ENCODE measurements around the gene METTL23.
"Not testable (repeated sequence)": the region's sequence is repeated elsewhere in the genome, so short reads cannot be mapped to it uniquely, and the experiment has no call there.

METTL23 gene

GRCh38 chr17:76714822-76715495 lies 11.7 kb upstream of the METTL23 start:
- peak; percentile 44 for DNase-seq

DNA sequence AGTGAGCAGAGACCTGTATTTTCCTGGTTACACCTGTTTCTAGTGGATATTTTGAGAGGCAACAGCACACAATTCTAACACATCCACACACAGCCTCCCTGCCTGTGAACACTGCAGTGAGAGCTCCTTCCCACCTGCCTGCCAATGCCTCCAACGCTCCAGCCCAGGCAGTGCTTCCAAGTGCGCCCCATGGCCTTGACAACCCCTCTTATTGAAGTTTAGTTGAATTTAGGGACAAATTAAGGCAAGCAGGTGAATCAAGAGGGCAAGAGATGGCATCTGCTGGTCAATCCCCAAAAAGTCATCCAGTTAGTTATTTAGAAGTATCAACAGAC lies 11.2 kb upstream of the METTL23 start:
- no peak for DNase-seq

DNA sequence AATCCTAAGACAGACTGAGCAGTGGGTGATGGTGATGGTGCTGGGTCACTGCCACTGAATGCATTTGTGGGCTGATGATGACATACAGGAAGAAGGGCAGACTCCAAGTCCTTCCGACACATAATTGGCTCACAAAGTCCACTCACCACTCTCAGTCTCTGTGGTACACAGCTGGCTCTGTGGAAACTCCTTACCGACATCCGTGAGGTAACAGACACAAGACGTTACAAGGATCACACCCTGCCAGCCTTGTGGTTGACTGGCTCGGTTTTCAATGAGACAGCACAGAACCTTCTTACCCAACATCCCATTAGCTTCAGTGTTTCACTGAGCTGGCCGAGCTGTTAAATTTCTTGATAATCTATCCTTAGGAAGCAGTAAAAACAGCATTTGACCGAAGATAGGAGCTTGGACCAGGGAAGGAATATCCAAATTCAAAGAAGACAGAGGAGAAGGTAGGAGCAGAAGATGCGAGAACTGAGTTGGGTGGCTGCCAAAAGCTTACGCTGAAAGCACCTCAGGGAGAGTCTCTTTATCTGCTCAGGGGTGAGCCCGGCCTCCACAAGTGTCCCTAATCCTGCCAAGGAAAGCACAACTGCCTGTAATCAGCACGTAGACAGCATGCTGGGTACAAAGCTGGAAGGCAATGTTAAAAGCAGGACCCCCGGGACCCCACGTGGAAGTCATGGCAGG lies 10.3 kb upstream of the METTL23 start:
- peak; percentile 99 for DNase-seq

DNA sequence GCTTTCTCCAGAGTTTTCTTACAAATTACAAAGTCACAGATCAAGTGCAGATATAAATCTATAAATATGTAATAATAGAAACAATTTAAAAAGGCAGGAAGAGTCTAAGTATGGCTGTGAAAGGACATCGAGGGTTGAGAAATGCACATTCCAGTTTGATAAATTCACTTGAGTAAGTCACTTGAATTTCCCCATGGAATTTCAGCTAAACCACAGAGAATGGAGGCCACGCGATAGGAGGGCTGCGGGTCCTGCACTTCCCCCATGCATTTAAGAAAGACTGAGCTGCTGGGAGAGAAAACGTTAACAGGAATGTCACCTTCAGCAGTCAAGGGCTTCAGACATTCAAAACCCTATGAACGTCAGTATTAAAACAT lies 9.8 kb upstream of the METTL23 start:
- peak; percentile 10 for DNase-seq

DNA sequence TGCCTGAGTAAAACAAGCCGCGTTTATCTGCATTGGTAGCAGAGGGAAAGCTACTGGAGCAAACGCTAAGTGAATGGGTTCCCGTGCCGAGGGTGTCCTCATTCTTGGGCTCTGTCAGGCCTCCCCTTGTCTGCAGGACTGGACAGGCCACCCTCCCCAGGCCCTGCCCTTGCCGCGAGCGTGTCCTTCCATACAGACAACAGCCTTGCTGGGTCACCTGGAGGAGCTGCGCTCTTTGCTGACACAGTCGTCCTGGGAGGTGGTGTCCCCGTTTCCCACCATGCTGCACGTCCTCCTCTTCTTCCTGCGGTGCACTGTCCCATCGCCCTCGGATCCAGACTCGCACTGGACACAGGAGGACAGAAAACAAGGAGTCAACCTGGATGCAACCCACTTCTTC lies 8.1 kb upstream of the METTL23 start:
- DNase-seq, result no peak

GRCh38 chr17:76720211-76720610 lies 6.4 kb upstream of the METTL23 start:
- no peak for DNase-seq

DNA sequence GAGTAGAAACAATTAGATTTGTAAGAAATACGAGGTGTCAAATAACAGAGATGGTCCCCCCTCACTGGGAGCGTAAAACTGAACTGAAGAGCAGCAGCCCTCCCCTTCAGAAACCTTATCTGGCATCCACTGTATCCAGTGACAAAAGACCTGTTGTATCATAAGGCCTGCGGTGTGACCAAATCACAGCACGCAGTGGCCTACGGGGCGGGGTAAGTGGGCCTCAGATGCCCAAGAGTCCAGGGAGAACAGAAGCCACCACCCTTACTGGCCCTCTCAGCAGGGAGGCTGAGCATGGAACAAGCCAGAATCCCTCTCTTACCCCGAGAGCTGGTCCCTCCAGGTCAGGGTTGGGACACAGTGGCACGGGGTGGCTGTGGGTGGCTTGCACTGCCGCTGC lies 5.7 kb upstream of the METTL23 start:
- DNase-seq, result no peak

DNA sequence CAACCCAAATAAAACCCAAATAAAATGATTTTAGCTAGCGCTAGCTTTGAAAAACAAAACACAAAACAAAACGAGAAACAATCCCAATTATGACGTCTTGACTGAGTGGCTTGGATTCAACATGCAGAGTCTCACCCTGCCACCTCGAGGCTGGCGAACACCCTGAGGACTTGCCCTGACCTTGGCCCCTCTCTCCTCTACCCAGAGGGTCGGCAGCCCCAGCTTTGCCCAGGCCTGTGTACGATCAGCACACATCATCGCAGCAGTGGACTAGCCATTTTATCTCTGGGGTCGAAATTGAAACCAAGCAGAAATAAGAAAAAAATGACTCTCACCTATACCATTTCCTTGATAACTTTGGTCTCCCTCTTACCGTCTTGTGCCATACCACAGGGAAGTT lies 5.2 kb upstream of the METTL23 start:
- no peak for DNase-seq

- no peak for DNase-seq
Measured at GRCh38 chr17:76722279-76722678, 4.4 kb upstream of the METTL23 start.

- DNase-seq, result not testable (repeated sequence)
Measured at GRCh38 chr17:76722977-76723376, 3.7 kb upstream of the METTL23 start.

GRCh38 chr17:76723812-76724211 lies 2.8 kb upstream of the METTL23 start:
- no peak for DNase-seq

DNA sequence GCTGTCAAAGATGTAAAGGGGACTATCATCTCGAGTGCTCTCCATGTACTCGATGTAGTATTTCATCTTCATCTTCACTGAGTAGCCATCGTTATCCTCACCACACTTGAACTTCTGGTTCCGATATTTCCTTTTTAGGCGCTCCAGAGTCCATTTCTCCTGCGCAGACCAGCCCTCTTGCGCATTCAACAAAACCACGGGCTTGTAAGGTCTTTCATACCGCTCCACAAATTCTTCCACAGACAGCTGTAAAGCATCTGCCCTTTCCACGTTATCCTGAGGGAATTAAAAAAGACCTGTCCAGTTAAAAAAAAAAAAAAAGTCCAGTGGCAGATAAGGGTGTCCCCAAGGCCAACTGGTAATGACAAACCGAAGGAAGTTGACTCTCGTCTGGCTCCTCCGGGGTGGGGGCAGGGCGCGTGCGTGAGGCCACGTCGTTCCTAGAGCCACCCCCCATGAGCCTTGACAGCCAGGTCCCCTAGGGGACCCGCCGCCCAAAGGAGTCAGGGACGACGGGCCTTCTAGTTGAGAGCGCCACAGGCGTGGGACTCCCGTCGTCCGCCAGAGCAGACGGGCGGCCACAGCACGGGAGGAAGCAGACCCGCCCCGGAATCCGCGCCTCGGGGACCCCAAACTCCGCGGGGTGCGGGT lies 934 bp upstream of the METTL23 start:
- DNase-seq, result peak; percentile 47

DNA sequence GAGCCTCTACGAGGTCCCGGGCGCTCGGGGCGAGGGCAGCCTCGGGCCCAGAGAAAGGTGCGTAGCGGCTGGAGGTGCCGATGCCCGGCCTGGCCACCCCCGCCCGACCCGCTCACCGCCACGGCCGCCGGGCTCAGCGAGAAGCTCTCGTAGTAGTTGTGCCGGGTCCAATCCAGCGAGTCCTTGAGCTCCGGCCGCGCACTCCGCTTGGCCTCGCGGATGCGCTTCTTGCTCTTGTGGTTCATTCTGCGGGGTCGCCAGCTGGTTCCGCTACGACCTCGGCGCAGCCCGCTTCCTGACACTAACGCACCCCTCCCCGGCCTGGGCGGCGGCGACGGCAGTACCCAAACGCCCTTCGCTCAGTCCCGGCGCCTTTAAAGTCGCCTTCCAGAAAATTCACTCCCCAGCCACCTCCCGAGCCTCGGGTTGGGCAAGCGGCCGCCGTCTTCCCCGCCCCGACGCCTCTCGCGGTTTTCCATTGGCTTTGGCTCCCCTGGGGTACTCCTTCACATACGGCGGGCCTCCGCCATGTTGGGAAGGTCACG lies 336 bp upstream of the METTL23 start, which contains the start of gene JMJD6:
JMJD6 (minus strand) TSS at position 376 of the 545 bp plus-strand sequence; CDS start at position 245, 131 bp downstream.
- DNase-seq, result peak; percentile 95

GRCh38 chr17:76727745-76728456 lies 1.3 kb downstream of the METTL23 start:
- DNase-seq, result peak; percentile 26

- DNase-seq, result not testable (repeated sequence)
Measured at GRCh38 chr17:76731800-76732733, 5.4 kb downstream of the METTL23 start.

DNA sequence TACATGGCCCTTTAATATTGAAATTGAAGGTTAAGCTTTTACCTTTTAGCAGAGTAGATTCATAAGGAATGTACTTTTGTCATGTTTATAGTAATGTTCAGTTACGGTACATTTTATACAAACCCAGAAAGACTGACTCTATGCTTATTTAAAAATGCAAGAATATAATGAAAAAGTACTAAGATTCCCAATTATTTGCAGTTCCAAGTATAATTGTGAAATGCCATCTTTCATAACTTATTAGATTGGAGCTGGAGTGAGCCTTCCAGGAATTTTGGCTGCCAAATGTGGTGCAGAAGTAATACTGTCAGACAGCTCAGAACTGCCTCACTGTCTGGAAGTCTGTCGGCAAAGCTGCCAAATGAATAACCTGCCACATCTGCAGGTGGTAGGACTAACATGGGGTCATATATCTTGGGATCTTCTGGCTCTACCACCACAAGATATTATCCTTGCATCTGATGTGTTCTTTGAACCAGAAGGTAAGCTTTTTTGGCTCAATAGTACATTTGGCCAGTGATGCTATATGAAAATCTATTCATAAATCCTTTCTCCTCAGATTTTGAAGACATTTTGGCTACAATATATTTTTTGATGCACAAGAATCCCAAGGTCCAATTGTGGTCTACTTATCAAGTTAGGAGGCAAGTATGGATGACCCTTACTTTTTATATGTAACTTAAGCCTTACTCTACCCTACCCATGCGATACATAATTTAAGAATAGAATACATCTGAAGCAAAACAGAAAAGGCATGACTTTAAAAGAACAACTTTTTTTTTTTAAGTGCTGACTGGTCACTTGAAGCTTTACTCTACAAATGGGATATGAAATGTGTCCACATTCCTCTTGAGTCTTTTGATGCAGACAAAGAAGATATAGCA lies 6.3 kb downstream of the METTL23 start:
- no peak for DNase-seq

DNA sequence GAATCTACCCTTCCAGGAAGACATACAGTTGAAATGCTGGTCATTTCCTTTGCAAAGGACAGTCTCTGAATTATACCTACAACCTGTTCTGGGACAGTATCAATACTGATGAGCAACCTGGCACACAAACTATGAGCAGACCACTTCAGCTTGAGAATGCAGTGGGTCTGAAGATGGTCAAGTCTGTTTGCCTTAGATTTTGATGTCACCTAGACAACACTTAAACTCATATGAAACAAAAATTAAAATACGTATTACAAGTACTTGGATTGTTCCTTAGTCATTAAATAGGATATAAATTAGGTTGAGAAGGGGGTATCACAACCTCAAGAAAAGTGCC lies 6.9 kb downstream of the METTL23 start:
- no peak for DNase-seq

DNA sequence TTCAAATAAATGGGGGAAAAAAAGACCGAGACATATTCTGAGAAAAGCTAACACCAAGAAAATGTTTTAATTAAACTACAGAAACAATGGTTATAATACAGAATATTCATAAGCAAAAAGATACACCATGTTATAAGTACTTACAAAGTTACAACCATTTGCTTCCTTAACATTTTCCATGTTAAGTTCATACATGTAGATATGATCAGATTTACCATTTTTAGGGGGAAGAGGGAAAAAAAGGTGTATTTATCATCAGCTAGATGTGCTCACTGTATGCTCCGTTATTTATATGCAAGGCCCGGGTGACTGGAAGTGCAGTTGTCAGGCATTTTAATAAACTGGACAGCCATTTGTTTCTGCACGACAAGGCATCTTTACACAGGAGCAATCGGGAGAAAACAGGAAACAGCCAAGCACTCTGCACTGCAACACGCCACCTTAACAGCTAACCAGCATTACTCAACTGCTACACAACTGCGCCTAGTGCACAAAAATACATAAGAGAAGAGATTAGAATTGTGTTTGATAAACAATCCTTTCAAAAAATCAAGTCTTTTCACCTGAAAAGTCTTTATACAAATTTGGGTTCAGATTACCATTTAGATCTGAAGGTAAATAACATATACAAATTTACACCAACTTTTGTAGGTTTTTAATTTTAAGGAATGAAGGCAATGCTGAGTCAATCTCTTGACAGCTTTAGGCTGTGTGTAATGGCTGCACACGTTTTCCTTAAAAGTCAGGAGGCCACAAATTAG lies 7.6 kb downstream of the METTL23 start:
- peak; percentile 46 for DNase-seq

DNA sequence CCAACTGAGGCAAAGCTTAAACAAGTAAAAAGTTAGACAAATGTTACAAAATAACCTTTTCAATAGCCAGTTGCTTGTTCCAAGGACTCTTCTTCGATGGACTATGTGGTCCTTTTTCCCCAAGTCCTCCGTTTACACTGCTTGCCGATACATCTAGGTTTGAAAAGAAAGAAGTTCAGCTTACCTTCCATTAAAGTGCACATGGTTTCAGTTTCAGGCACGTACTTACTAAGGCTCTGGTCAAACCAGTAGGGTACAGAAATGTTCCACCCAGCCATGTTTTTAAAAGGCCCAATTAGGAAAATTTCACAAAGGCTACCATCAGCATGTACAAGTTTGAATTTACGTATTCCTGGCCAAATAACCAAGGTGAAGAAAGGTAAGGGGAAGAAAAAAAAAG lies 8.4 kb downstream of the METTL23 start:
- DNase-seq, result peak; percentile 35

GRCh38 chr17:76735586-76736348 lies 9.1 kb downstream of the METTL23 start:
- DNase-seq, result no peak
